ENCODE data around the gene LSR. TPM values are rescaled to one million over a fixed set of nuclear protein-coding genes. Genes with fewer than 3 reads are reported as not detected.

The LSR gene
- total RNA-seq, 4 donors from 2014 or later = 10.4 to 30.9 (median 17.9) TPM

GRCh38 chr19:35301961-35302360, 53.2 kb downstream of the LSR start:
- DNase-seq (ENCODE audit: low spot score) = no peak
- no peak for ATAC-seq (ENCODE audit: low FRiP score)
- TF ChIP-seq, protein P1, sequence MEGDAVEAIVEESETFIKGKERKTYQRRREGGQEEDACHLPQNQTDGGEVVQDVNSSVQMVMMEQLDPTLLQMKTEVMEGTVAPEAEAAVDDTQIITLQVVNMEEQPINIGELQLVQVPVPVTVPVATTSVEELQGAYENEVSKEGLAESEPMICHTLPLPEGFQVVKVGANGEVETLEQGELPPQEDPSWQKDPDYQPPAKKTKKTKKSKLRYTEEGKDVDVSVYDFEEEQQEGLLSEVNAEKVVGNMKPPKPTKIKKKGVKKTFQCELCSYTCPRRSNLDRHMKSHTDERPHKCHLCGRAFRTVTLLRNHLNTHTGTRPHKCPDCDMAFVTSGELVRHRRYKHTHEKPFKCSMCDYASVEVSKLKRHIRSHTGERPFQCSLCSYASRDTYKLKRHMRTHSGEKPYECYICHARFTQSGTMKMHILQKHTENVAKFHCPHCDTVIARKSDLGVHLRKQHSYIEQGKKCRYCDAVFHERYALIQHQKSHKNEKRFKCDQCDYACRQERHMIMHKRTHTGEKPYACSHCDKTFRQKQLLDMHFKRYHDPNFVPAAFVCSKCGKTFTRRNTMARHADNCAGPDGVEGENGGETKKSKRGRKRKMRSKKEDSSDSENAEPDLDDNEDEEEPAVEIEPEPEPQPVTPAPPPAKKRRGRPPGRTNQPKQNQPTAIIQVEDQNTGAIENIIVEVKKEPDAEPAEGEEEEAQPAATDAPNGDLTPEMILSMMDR (IDR thresholded peaks at IDR 0.05) = no peak

DNA sequence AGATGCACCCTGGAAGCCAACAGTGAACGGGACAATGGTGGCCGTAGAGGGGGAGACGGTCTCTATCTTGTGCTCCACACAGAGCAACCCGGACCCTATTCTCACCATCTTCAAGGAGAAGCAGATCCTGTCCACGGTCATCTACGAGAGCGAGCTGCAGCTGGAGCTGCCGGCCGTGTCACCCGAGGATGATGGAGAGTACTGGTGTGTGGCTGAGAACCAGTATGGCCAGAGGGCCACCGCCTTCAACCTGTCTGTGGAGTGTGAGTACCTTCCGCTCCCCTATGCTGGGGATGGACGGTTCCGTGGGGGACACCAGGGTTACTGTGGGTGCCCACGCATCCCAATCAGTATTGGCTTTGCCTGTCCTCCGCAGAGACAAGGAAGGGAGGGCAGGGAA, 53.6 kb downstream of the LSR start:
- TF ChIP-seq, protein P1 (IDR thresholded peaks at IDR 0.05) = no peak
- no peak for DNase-seq (ENCODE audit: low spot score)

GRCh38 chr19:35303357-35303915, 54.6 kb downstream of the LSR start:
- no peak for ATAC-seq (ENCODE audit: low FRiP score)
- TF ChIP-seq, protein P1 (IDR thresholded peaks at IDR 0.05) = no peak

More for the DNA sequence above, 53.6 kb downstream of the LSR start:
- no peak for ATAC-seq (ENCODE audit: low FRiP score)

DNA sequence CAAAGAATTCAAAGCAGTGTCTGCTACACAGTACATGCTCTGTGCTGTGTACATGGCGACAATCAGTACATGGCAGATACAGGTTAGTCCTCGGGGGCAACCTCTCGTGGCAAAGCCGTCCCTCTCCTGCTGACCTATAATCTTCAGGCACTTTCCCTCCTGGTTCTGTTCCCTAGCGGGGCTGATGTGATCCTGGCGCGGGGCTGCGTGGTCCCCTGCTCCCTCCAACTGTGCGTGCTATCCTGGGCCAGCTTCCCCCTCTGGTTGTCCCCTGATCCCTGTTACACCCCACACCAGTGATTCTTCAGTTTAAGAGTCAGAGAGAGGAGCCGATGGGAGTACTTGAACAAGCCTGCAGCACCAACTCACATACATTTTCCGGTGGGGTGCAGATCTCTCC, 55.2 kb downstream of the LSR start:
- ATAC-seq (ENCODE audit: low FRiP score) (no peak), DNase-seq (ENCODE audit: low spot score) (no peak)
- TF ChIP-seq, protein P1 (IDR thresholded peaks at IDR 0.05) = no peak

More at GRCh38 chr19:35303357-35303915, 54.6 kb downstream of the LSR start:
- no peak for DNase-seq (ENCODE audit: low spot score)

DNA sequence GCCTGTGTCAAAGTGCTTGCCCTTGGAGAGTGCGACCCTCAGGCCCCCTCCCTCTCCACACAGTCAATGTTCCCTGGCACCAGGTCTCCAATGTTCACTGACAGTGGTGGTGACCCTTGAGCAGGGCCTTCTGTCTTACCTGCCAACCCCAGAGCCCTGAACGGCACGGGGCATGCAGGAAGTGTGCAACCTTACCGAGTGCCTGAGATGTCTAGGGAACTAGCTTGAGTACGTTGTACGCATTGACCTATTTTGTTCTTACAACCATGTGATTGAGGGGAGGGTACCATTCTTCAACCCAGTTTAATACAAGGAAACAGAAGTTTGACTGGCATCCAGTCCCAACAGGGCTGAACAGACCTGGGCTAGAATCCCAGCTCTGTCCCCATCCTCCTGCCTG, 56.4 kb downstream of the LSR start:
- TF ChIP-seq, protein P1 (IDR thresholded peaks at IDR 0.05) = no peak
- DNase-seq (ENCODE audit: low spot score) (no peak), ATAC-seq (ENCODE audit: low FRiP score) (no peak)

DNA sequence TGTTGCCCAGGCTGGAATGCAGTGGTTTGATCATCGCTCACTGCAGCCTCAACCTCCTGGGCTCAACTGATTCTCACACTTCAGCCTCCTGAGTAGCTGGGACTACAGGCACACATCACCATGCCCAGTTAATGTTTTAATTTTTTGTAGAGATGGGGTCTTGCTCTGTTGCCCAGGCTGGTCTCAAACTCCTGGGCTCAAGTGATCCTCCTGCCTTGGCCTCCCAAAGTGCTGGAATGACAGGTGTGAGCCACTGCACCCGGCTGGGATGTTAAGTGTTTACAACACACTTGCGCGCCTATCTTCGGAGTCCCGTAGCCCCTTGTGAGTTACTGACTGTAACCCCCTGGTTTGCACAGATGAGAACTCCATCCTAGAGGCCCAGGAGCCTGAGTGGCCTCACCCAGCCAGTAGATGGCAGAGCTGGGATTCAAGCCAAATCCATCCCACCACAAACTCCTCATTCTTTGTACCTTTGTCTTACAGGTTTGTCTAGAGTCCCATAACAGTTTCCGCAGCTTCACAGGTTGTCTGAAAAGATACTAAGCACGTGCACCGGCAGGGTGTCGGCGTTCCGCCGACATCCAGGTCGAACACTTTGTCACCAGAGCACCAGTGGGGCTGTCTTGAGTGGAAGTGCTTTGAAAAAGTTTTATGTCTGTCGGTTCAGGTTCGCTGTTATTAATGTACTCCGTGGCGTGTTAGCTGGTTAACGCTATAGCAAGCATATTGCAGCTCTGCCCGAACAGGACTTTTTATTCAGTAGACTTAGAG, 57.9 kb downstream of the LSR start:
- DNase-seq (ENCODE audit: low spot score) (no peak), ATAC-seq (ENCODE audit: low FRiP score) (no peak)
- TF ChIP-seq, protein P1 (IDR thresholded peaks at IDR 0.05) = no peak

- ATAC-seq (ENCODE audit: low FRiP score) (no peak), DNase-seq (ENCODE audit: low spot score) (no peak)
- TF ChIP-seq, protein P1 (IDR thresholded peaks at IDR 0.05) = no peak
Measured at GRCh38 chr19:35307931-35308330, 59.1 kb downstream of the LSR start.
